Spleen (tissue), 7 donors: Measurements from ENCODE around the gene ADGRG1.

Experiments used
- CTCF ChIP-seq, 11 experiments: fragments of 200-600 bp in 7 of 11; fragments of 450-650 bp in 4 of 11; sonication (generic) in 4 of 11; IDR thresholded peaks in 8 of 11; conservative IDR thresholded peaks in 3 of 11; 1 replicate in 7 of 11; 2 replicates in 4 of 11; pipeline versions ENCODE4 v1.4.0 to v1.8.0; 2016 to 2021; ENCODE audit warnings: antibody characterized with exemption in 11 of 11, inconsistent platforms in 4 of 11, mild to moderate bottlenecking in 1 of 11
- POLR2A ChIP-seq, 3 donors: fragments of 450-650 bp; IDR thresholded peaks; one replicate each; pipeline ENCODE4 v1.5.1; 2017; ENCODE audit warnings: antibody characterized with exemption in 3 of 3, mild to moderate bottlenecking in 1 of 3
- POLR2AphosphoS5 ChIP-seq, 3 donors: sonication (generic); formaldehyde crosslinking; IDR thresholded peaks; one replicate each; pipeline ENCODE4 v1.5.1; 2017; ENCODE audit warnings: antibody characterized with exemption in 3 of 3
- donor health status: DM: no; HTN: no; CAD: no; lungs with moderate emphysema.
- donor health status: DM: no; HTN: no; CAD: no.
- donor health status: DM: no; HTN: no; CAD: no.

- TF ChIP-seq CTCF (IDR thresholded peaks at IDR 0.05 in 8 of 11, conservative IDR thresholded peaks at IDR 0.05 in 3 of 11) (no peak), POLR2AphosphoS5 (IDR thresholded peaks at IDR 0.05) (no peak), POLR2A (IDR thresholded peaks at IDR 0.05) (no peak)
Observed at GRCh38 chr16:57594531-57595031, 33.8 kb upstream of the ADGRG1 start.
